HG03571 (cell line): ENCODE data around the gene CAMK2G.
"Not testable (repeated sequence)": the region's sequence is repeated elsewhere in the genome, so short reads cannot be mapped to it uniquely, and the experiment has no call there.

ENCODE experiments used
- ATAC-seq: cut with Tn5 transposase; IDR thresholded peaks from one replicate; pipeline ENCODE4 v1.9.1; 2021; ENCODE audit not compliant: unreplicated experiment

The CAMK2G gene

DNA sequence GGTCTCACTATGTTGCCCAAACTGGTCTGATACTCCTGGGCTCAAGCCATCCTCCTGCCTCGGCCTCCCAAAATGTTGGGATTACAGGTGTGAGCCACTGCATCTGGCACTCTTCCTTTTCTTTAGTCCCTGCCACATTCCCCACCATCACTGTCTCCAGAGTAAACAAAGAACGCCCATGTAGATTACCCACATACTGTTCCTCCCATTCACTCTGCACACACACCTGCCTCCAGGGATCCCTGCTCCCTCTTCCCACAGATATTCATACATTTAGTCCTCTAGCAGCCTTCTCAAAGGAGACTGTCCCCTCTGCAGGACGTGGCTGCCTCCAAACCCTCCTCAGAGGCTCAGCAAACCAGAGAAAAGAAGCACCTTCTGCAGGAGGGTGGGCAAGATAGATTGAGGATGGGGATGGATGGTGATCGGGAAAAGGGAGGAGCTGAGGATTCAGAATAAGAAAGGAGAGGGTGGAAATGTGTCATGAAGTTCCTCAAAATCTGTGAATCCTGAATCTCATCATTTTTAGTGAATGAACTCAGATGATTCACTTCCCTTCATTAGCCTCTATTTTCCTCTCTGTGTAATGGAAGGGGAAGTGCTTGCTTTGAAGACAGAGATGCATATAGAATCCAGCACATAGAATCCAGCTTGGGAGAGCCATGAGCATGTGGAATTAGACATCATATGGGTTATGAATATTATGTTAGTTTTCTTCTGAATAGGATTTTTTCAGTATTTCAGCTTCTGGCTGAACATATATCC, 31.1 kb upstream of the CAMK2G start:
- no peak for ATAC-seq

DNA sequence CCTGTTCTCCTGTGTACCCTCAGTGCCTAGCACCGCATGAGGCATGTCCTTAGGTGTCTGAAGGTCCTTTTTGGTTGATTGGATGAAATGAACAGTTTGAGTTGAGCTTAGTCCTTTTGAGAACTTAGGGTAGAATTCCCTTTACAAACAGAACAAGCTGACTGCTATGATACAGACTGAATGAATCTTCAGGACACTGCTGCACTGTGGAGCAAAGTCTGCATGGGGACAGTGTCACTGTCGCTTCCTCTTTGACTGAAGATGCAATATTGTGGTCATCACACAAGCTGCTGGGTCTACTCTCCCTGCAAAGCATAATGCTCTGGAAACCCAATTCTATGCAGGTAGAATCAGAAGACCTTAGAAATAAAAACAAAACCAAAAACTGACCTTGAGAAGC, 28.0 kb upstream of the CAMK2G start:
- no peak for ATAC-seq

DNA sequence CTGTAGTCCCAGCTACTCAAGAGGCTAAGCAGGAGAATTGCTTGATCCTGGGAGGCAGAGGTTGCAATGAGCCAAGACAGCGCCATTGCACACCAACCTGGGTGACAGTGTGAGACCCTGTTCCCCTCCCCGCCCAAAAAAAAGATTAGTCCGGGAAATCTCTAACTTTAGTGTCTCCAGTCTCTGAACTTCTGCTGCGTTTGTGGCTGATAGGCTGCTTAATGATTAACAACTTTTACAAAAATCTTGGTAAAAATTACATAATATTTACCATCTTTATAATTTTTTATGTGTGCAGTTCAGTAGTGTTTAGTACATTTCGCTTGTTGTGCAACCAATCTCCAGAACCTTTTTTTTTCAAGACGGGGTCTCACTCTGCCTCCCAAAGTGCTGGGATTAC, 26.9 kb upstream of the CAMK2G start:
- no peak for ATAC-seq

DNA sequence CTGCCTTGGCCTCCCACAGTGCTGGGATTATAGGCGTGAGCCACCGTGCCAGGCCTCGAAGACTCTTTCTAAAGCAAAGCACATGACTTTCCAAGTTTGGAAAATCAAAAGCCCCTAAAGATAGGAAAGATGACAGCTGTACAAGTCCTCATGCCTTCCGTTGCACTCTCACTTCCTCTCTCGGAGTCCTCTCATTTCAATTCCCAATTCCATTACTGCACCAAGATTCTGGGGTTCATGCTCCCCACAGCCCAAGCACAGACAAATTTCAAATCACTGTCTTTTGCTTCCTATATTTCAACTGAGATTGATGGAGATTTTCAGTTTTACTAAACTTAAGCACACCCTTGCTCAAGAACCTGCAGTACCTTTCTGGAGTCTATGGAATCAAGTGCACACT, 25.7 kb upstream of the CAMK2G start:
- no peak for ATAC-seq

DNA sequence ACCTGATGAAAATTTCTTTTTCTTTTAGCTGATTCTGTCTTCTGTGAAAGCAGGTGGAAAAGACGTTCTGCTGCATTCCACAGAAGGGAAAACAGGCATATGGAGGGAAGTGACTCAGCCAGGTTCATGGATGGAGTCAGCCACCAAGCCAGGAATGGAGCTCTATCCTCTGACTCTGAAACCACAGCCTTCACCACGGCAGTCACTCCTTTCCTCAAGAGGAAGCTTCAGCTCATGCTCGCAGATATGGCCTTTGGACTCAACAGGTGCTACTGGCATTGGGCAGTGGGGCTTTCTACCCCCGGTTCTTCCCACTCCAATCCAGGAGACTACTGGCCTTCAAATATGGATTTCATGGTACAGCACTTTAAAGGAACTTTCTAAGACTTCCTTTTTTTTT, 25.1 kb upstream of the CAMK2G start:
- ATAC-seq: no peak

DNA sequence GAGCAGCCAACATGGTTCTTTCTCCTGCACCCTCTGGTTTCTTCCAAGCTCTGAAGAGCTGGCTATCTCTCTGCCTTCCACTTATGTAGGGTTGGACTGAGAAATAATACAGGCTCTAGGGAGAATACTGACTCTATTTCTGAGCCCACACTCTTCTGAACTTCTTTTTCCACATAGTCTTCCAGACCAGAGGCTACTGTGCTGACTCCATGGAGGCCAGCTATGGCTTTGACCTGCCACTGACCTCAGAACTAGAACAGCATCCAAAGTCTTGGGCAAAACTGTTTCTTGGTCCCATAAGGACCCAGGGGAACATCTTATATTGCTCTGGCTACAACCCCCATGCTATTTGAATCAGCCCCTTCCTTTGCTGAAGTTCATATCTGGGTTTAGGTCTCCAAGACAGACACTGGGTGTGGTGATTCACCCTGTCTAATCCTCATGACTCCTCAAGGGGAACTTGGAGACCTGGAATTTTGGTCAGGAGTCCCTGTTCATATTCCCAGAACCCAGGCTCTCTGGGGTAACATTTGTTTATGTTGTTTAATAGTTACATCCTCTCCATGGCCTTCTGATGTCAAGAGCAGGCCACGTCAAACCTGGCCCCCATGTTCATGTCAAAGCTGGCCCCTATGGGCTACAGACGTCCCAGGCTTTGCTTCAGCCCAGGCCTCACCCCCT, 24.5 kb upstream of the CAMK2G start:
- no peak for ATAC-seq

DNA sequence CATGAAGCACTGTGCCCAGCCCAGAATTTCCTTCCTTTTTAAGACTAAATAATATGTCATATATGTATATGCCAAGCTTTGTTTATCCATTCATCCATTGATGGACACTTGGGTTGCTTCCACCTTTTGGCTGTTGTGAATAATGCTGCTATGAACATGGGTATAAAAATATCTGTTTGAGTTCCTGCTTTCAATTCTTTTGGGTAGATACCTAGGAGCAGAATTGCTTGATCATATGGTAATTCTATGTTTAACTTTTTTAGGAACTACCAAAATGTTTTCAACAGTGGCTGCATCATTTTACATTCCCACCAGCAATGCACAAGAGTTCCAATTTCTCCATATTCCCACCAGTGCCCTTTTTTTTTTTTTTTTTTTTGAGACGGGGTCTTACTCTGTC, 23.3 kb upstream of the CAMK2G start:
- ATAC-seq: no peak

DNA sequence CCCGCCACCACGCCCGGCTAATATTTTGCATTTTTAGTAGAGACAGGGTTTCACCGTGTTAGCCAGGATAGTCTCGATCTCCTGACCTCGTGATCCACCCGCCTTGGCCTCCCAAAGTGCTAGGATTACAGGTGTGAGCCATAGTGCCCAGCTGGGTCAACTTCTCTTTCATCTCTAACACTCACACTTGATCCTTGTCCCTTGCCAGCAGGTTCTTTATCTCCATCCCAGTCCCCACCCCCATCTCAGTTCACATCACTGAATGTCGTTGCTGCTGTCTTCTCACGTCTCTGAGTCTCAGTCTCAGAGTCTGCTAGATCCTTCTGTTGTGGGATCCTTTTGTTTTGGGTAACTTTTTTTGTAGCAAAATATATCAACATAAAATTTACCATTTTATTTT, 21.0 kb upstream of the CAMK2G start:
- not testable (repeated sequence) for ATAC-seq

DNA sequence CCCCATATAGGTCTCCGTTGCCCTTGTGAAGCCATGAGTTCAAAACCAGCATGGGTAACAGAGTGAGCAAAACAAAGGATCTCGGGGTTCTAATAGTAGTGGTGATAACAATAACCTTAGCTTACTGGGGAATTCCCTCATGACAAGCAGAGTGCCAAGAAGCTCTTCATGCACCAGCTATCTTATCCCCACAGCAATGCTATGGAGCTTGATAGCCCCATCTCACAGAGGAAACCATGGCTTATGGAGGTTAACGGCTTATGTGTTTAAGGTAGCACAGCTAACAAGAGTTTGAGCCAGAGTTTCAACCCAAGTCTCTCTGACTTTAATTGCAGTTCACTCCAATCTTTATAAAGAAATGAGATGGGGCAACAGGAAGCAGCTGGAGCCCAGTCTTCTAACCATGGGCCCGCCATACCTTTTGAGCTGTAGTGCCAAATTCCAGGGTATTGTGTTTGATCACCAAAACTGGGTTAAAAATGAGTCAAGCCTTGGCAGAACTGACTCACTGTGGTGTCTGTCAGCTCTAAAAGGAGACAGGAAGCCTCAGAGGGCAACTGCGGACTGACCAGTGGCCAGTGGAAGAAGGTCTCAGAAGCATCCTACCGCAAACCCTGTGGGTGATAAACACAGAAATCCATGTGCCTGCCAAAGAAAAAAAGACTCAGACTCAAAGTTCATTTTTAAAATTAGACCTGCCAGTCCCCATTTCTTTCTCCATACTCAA, 20.1 kb upstream of the CAMK2G start:
- no peak for ATAC-seq

DNA sequence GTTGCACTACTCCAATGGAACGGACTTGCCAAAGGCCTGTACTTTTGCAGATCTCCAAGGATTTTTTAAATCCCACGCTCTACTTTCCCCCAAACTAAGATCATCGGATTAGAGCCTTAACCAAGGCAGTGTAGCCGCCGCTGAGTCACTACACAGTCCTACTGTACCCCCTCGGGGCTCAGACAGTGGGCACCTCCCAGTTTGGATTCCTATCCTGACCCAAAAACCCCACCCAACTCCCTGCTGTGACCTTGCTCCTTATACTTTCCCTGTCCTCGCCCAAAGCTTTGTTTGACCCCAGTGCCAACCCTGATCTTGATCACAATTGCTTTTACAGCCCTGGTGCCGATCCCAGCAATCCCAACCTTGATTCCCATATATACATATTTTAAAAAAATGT, 19.1 kb upstream of the CAMK2G start:
- ATAC-seq: no peak

DNA sequence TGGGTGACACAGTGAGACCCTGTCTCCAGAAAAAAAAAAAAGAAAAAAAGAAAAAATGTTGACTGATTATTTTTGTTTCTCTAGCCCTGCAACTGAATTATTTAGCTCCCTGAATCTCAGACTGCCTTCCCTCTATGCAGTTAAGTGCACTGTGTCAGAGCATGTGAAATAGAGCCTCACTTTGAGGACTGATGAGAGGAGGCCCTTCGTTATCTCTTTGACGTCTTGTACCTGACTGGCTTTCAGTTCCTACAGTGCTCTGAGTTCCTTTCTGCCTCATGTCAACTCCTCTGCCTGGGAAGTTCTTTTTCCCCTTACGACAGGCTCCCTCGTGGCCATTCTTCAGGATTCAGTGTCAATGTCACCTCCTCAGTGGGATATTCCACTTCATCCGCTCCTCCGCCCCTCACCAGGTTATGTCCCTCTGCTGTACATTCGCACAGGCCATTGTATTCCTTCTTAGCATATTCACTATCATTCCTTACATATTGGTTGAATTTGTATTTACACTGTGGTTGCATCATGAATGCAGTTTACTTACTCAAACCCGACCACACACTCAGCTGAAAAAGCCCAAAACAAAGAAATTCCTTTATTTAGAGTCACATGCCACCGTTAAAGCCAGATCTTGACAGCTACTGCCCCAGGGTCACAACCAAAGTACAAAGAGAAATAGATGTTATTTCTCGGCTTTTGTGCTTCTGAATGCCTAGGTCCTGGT, 18.1 kb upstream of the CAMK2G start:
- no peak for ATAC-seq

DNA sequence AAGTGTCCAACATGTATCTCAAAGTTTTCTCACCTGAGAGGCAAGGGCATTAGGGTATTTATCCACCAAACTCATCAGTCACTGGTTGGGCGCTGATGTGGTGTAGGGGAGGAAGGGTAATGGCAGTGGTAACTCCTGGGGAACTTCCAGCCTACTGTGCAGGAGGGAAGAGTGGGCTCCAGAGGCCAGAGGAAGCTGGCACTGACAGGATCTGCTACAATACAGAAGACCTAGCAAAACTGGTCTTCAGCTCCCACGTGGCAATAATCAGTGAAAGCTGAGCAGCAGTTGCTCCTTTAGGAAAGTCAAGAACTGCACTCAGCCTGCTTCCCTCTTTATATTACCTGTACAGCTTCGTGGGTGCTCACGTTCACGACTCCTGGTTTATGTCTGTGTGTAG, 17.2 kb upstream of the CAMK2G start:
- no peak for ATAC-seq

DNA sequence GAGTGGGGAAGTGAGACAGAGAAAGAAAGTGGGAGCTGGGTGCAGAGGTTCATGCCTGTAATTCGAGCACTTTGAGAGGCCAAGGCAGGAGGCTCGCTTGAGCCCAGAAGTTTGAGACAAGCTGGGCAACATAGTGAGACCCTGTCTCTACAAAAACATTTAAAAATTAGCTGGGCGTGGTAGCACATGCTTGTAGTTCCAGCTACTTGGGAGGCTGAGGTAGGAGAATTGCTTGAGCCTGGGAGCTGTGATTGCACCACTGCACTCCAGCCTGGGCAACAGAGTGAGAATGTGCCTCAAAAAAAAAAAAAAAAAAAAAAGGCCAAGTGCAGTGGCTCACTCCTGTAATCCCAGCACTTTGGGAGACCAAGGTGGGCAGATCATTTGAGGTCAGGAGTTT, 16.5 kb upstream of the CAMK2G start:
- ATAC-seq: not testable (repeated sequence)

DNA sequence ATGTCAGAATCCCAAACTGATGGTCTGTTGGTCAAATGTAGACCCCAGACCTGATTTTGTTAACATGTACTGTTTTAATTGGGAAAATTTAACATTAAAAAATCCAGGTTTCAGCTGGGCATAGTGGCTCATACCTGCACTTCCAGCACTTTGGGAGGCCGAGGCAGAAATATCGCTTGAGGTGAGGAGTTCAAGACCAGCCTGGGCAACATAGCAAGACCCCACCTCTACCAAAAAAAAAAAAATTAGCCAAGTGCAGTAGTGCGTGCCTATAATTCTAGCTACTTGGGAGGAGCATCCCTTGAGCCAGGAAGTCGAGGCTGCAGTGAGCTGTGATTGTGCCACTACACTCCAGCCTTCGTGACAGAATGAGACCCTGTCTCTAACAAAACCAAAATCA, 15.9 kb upstream of the CAMK2G start:
- ATAC-seq: no peak

DNA sequence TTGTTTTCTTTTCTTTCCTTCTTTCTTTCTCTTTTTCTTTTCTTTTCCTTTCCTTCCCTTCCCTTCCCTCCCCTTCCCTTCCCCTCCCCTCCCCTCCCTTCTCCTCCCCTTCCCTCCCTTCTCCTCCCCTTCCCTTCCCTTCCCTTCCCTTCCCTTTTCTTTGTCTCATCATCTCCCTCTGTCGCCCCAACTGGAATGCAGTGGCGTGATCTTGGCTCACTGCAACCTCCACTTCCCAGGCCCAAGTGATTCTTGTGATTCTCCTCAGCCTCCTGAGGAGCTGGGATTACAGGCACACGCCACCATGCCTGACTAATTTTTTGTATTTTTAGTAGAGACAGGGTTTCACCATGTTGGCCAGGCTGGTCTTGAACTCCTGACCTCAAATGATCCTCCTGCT, 15.1 kb upstream of the CAMK2G start:
- not testable (repeated sequence) for ATAC-seq

DNA sequence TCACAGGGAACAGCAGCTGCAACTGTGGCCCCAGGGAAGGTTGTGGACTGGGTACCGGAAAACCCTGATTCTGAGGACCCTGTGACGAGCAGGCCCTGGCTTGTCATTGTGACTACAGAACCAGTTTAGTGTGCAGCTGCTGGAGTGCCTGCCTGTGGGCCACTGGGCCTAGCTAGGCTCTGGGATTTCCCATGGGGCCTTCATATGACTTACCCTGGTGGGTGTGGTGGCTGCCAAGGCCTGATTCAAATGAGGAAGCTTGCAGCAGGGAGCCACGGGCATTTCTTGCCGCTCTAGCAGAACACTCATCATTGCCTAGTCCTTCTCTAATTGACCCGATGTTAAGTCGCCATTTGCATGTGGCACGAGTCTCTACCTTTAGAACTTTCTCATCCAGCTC, 14.7 kb upstream of the CAMK2G start:
- no peak for ATAC-seq

DNA sequence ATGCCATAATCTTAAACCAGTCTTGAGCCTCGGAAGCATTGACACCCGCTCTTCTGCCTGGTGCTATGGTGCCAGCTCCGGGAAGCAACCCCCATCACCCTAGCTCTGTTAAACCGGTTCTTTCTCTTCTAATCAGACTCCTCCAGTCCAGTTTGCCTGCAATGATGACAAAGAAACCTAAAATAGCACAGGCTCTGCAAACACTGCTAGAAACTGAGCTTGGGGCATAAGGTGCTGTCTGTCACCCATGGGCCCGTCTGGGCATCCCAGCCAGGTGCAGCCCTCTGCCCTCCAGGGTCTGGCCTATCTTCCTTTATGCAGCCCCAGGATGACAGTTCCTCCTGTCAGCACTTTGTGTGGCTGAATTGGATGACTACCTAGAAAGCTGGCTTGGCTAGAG, 14.2 kb upstream of the CAMK2G start:
- ATAC-seq: no peak

DNA sequence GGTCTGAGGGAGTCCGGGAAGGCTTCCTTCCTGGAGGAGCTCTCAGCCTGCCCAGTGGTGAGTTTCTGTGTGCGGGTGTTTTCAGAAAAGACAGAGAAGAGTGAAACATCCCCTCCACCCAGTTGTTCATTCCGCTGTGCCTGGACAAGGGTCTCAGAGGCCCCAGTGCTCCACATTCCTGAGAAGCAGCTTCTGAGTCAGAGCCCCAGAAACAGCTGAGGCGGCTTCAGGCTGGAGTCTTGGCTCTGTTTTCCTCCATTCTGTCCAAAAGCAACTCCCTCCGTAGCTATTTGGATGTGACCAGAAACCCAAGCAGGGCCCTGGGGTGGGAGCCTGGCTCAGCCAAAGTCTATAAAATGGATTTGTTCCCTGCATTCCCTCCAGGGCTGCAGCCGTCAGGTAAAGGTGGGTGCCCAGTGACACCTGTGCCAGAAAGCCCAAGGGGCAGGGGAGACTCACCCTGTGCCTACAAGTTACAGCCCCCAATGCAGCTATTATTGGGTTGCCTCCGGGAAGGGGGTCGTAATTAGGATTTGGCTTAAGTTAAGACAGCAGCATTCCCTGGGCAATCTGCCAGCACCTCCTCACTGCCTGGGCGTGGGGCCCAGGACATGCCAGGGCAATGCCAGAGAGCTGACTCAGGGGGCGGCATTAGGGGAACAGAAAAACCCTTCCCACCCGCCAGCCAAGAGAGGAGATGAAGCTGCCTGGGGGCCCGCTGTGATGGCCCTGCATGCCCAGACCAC, 13.1 kb upstream of the CAMK2G start:
- ATAC-seq: no peak

DNA sequence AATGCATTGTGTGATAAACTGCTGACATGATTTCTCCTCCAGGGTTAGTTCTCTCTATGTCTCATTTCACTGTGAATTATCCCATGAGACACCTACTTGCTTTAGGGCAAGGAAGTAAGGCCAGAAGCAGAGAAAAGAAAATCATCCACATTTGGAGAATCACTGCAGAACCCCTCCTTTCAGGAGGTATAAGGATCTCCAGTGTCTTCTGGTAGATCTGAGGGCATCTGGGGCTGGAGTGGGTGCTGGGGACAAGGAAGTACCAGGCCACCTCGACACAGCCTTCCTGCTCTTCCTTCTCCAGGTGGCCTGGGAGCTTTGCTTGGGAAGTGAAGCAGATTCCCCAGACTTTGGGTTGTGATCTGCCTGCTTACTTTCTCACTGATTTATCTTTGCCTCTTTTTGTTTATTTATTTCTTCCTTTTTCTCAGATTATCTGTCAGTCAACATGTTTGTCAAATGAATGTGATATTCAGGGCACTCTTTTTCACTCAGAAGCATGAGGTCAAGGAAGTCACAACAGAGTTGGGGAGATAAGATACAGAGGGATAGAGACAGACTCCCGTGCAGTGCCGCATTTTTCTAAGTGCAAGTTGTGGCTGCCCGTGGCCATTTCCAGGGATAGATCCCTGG, 12.4 kb upstream of the CAMK2G start:
- no peak for ATAC-seq

DNA sequence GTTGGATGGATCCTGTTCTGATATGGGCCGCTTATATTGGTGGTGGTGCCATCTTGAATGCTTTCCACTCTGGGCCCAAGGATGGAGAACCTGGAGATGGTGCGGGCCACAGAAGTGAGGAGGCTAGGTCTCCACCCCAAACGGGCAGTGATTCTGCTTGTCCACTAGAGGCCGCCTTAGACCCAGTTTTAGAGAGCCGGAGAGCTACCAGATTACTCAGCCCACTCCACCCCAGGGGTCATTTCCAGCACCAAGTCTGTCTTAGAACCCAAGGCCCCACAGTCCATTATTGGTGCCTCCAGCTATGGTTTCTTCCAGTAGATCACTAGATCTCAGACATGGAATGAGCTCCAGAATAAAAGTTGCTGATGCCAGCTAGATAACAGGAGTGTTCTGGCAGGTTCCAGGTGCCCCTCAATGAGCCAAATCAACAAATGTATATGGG, 11.8 kb upstream of the CAMK2G start:
- ATAC-seq: no peak
